Endothelial cell of umbilical vein (primary cell): ENCODE measurements around the gene TMEM19.

Source experiments
- EZH2 ChIP-seq: IDR thresholded peaks from 2 replicates; pipeline ENCODE4 v1.6.1; 2012; ENCODE audit warnings: borderline replicate concordance, low read depth, mild to moderate bottlenecking, moderate library complexity, low read length, inconsistent platforms; ENCODE audit not compliant: severe bottlenecking
- FOS ChIP-seq: IDR thresholded peaks from 2 replicates; pipeline ENCODE4 v1.6.1; 2011; ENCODE audit warnings: mild to moderate bottlenecking, low read length, moderate library complexity, borderline replicate concordance; ENCODE audit not compliant: insufficient read depth
- JUN ChIP-seq: IDR thresholded peaks from 2 replicates; pipeline ENCODE4 v1.6.1; 2011; ENCODE audit warnings: borderline replicate concordance, low read depth; ENCODE audit not compliant: insufficient read length, insufficient read depth
- POLR2AphosphoS5 ChIP-seq: IDR thresholded peaks from 2 replicates; pipeline ENCODE4 v1.6.1; 2012; ENCODE audit warnings: low read depth, mild to moderate bottlenecking, control low read depth, low read length, moderate library complexity; ENCODE audit not compliant: insufficient read depth
- TF ChIP-seq, protein P1 (sequence below), 2 donors: IDR thresholded peaks; 1 replicate in 1 of 2; 2 replicates in 1 of 2; pipeline ENCODE4 v1.5.1; 2011; ENCODE audit warnings: low read length in 2 of 2, mild to moderate bottlenecking in 2 of 2, moderate library complexity in 2 of 2, control low read depth in 1 of 2, inconsistent platforms in 1 of 2, low read depth in 1 of 2; ENCODE audit not compliant: insufficient read depth in 1 of 2; ENCODE audit errors: extremely low read depth in 1 of 2
- TF ChIP-seq, protein P2 (sequence below): IDR thresholded peaks from 2 replicates; pipeline ENCODE4 v1.6.1; 2011; ENCODE audit not compliant: insufficient read depth, insufficient read length

DNA sequence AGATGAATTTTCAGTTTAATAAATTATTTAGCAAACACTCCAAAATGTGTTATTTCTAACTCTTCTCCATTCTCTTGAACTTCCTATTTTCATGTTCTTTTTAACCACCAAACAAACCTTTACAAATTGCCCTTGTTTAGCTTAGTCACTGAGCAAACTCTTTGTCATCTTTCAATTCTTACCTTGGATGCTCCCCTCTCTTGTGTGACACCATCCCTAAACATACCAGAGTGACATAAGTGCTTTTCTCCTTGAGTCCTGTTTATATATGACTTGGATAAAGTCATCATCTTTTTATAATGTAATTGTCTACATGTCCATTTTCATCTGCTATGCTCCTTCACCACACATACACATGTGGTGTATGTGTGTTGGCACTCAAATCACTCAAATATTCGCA, 3.4 kb upstream of the TMEM19 start:
- TF ChIP-seq, protein P1, sequence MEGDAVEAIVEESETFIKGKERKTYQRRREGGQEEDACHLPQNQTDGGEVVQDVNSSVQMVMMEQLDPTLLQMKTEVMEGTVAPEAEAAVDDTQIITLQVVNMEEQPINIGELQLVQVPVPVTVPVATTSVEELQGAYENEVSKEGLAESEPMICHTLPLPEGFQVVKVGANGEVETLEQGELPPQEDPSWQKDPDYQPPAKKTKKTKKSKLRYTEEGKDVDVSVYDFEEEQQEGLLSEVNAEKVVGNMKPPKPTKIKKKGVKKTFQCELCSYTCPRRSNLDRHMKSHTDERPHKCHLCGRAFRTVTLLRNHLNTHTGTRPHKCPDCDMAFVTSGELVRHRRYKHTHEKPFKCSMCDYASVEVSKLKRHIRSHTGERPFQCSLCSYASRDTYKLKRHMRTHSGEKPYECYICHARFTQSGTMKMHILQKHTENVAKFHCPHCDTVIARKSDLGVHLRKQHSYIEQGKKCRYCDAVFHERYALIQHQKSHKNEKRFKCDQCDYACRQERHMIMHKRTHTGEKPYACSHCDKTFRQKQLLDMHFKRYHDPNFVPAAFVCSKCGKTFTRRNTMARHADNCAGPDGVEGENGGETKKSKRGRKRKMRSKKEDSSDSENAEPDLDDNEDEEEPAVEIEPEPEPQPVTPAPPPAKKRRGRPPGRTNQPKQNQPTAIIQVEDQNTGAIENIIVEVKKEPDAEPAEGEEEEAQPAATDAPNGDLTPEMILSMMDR (IDR thresholded peaks at IDR 0.05; ENCODE audit: extremely low read depth in 1 of 2, insufficient read depth in 1 of 2, low read depth in 1 of 2, low read length in 2 of 2), result no peak
- TF ChIP-seq JUN (no peak), POLR2AphosphoS5 (no peak), EZH2 (no peak), FOS (no peak)
- TF ChIP-seq, protein P2, sequence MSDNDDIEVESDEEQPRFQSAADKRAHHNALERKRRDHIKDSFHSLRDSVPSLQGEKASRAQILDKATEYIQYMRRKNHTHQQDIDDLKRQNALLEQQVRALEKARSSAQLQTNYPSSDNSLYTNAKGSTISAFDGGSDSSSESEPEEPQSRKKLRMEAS, result no peak
